IMR-90 (cell line): ENCODE data around the gene GATA5.

ENCODE experiments used
- CHD1 ChIP-seq: IDR thresholded peaks from 2 replicates; pipeline ENCODE4 v1.6.1; 2012; ENCODE audit warnings: low read depth, low read length, improper control_type of control experiment
- FOS ChIP-seq: fragments of 150-350 bp; IDR thresholded peaks from 2 replicates; pipeline ENCODE4 v1.6.1; 2016; ENCODE audit warnings: low read depth, low read length
- MAFK ChIP-seq: IDR thresholded peaks from 2 replicates; pipeline ENCODE4 v1.6.1; 2012; ENCODE audit warnings: low read depth, low read length, improper control_type of control experiment
- MAZ ChIP-seq: IDR thresholded peaks from 2 replicates; pipeline ENCODE4 v1.6.1; 2012; ENCODE audit warnings: low read depth, mild to moderate bottlenecking, low read length, improper control_type of control experiment, moderate library complexity, borderline replicate concordance
- RAD21 ChIP-seq: IDR thresholded peaks from 2 replicates; pipeline ENCODE4 v1.6.1; 2012; ENCODE audit warnings: low read length, improper control_type of control experiment
- RFX5 ChIP-seq: IDR thresholded peaks from 2 replicates; pipeline ENCODE4 v1.8.0; 2012; ENCODE audit warnings: low read depth, mild to moderate bottlenecking, low read length, moderate library complexity
- TF ChIP-seq, protein P1 (sequence below): conservative IDR thresholded peaks from 2 replicates; pipeline ENCODE4 v1.5.1; 2012; ENCODE audit warnings: mild to moderate bottlenecking, low read depth, low read length, improper control_type of control experiment

DNA sequence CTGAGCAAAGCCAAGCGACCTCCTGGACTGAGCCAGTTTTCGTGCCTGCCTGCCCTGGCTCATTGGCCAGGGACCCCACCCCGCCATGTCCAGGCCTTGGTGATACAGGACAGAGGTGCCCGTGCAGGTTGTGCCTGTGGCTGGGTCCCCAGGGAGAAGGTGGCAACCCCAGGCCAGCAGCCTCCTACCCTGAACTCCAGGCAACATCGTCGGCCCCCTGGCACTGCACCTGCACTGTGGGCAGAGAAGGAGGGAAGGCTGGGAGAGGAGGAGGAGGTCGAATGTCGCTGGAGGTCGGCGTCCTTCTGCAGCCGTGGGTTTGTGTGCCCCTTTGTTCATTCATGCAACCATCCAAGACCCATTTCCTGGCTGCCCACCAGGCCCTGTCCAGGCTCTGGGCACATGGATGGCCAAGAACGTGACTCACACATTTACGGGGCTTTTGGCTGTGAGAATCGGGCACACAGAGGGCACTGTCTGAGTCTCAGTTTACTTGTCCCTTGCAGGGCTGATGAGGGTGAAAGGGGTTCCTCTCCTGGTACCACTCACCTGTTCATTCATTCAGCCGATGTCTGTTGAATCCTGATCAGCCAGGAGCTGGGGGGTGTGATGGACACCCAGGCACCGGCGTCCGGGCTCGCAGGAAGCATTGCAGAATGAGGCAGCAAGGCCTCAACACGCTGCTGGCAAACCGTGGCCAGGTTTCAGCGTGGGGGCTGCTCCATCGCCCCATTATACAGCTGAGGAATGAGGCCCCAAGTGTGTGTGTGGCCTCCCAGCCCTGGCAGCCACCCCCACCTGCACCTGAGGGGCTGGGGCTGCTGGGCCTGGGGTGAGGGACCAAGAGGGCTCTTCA, 46.1 kb downstream of the GATA5 start:
- TF ChIP-seq, protein P1, sequence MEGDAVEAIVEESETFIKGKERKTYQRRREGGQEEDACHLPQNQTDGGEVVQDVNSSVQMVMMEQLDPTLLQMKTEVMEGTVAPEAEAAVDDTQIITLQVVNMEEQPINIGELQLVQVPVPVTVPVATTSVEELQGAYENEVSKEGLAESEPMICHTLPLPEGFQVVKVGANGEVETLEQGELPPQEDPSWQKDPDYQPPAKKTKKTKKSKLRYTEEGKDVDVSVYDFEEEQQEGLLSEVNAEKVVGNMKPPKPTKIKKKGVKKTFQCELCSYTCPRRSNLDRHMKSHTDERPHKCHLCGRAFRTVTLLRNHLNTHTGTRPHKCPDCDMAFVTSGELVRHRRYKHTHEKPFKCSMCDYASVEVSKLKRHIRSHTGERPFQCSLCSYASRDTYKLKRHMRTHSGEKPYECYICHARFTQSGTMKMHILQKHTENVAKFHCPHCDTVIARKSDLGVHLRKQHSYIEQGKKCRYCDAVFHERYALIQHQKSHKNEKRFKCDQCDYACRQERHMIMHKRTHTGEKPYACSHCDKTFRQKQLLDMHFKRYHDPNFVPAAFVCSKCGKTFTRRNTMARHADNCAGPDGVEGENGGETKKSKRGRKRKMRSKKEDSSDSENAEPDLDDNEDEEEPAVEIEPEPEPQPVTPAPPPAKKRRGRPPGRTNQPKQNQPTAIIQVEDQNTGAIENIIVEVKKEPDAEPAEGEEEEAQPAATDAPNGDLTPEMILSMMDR = no peak
- TF ChIP-seq CHD1 = no peak
- no peak for TF ChIP-seq MAZ
- no peak for TF ChIP-seq RAD21
- TF ChIP-seq RFX5 = no peak
- TF ChIP-seq FOS = no peak
- no peak for TF ChIP-seq MAFK
